ENCODE measurements around the gene STARD9.

- TF ChIP-seq MAX (CRISPR knock-in tag; IDR thresholded peaks at IDR 0.05) (no peak), SIN3A (IDR thresholded peaks at IDR 0.05; ENCODE audit: borderline replicate concordance in 2 of 2, control insufficient read depth in 1 of 2, low read depth in 2 of 2, low read length in 2 of 2) (no peak), CTCF (IDR thresholded peaks at IDR 0.05 in 2 of 3, conservative IDR thresholded peaks at IDR 0.05 in 1 of 3; ENCODE audit: insufficient read depth in 2 of 3, low read depth in 1 of 3, low read length in 3 of 3) (peak in 2 of 3 experiments; percentile 27 to 37; a peak in 2 of 6 replicates), POLR2A (conservative IDR thresholded peaks at IDR 0.05) (no peak), TBP (optimal IDR thresholded peaks at IDR 0.05; ENCODE audit: low read depth, low read length) (no peak), ELK1 (CRISPR knock-in tag; IDR thresholded peaks at IDR 0.05) (no peak), TCF3 (CRISPR knock-in tag; IDR thresholded peaks at IDR 0.05) (no peak), MXI1 (IDR thresholded peaks at IDR 0.05; ENCODE audit: low read depth, low read length) (no peak), ESRRA (IDR thresholded peaks at IDR 0.05; ENCODE audit: borderline replicate concordance, low read depth) (no peak), MTA3 (IDR thresholded peaks at IDR 0.05; ENCODE audit: borderline replicate concordance) (no peak)
These were observed 147.7 kb downstream of the STARD9 start for GRCh38 chr15:42723068-42723467.
